Forelimb muscle (tissue), 1 donor: ENCODE measurements around the gene VEPH1. TPM values are rescaled to one million over a fixed set of nuclear protein-coding genes. Genes with fewer than 3 reads are reported as not detected.
"Not testable (repeated sequence)": the region's sequence is repeated elsewhere in the genome, so short reads cannot be mapped to it uniquely, and the experiment has no call there.

ENCODE experiments used
- DNase-seq: peaks from one replicate; pipeline ENCODE4 v3.0.0-alpha.2; 2013; ENCODE audit warnings: low read depth
- polyA plus RNA-seq: library from polyadenylated mRNA; unstranded; fragments of 120-200 nt; gene quantifications from one replicate; pipeline ENCODE4 v1.2.1, GENCODE V29; 2013; ENCODE audit not compliant: insufficient read length

VEPH1 gene
- polyA plus RNA-seq, 1 donor, result 0.63 TPM

- DNase-seq, result not testable (repeated sequence)
Observed at GRCh38 chr3:157350651-157351050, 152.6 kb downstream of the VEPH1 start.

- DNase-seq, result not testable (repeated sequence)
Observed at GRCh38 chr3:157348304-157349075, 154.7 kb downstream of the VEPH1 start.

GRCh38 chr3:157347577-157348303 is 155.5 kb downstream of the VEPH1 start:
- DNase-seq, result no peak

- DNase-seq, result no peak
Observed at GRCh38 chr3:157336252-157337009, 166.8 kb downstream of the VEPH1 start.

GRCh38 chr3:157335233-157336076 is 167.8 kb downstream of the VEPH1 start:
- no peak for DNase-seq

GRCh38 chr3:157333551-157333991 is 169.6 kb downstream of the VEPH1 start:
- DNase-seq, result no peak

GRCh38 chr3:157330206-157330605 is 173.0 kb downstream of the VEPH1 start:
- no peak for DNase-seq

- DNase-seq, result no peak
Observed at GRCh38 chr3:157329551-157329950, 173.7 kb downstream of the VEPH1 start.

GRCh38 chr3:157327837-157328236 is 175.4 kb downstream of the VEPH1 start:
- no peak for DNase-seq

GRCh38 chr3:157327018-157327417 is 176.2 kb downstream of the VEPH1 start:
- DNase-seq, result no peak

GRCh38 chr3:157324869-157325268 is 178.3 kb downstream of the VEPH1 start:
- DNase-seq, result not testable (repeated sequence)

GRCh38 chr3:157323360-157323759 is 179.9 kb downstream of the VEPH1 start:
- no peak for DNase-seq

- no peak for DNase-seq
Observed at GRCh38 chr3:157319672-157320071, 183.5 kb downstream of the VEPH1 start.

- DNase-seq, result no peak
Observed at GRCh38 chr3:157318639-157319288, 184.5 kb downstream of the VEPH1 start.

- no peak for DNase-seq
Observed at GRCh38 chr3:157317895-157318294, 185.3 kb downstream of the VEPH1 start.

GRCh38 chr3:157313186-157313585 is 190.0 kb downstream of the VEPH1 start:
- no peak for DNase-seq

- no peak for DNase-seq
Observed at GRCh38 chr3:157312376-157312745, 190.9 kb downstream of the VEPH1 start.

GRCh38 chr3:157311633-157312375 is 191.4 kb downstream of the VEPH1 start:
- DNase-seq, result peak; percentile 73

- DNase-seq, result no peak
Observed at GRCh38 chr3:157310329-157311052, 192.7 kb downstream of the VEPH1 start.
